HCT116 (cell line): ENCODE measurements around the gene RAET1G.

Experiments used
- CBX3 ChIP-seq: IDR thresholded peaks from 2 replicates; pipeline ENCODE4 v1.6.1; 2012; ENCODE audit warnings: low read depth
- CTCF ChIP-seq, 3 experiments: fragments of 200-600 bp in 1 of 3; sonication (generic) in 1 of 3; IDR thresholded peaks in 2 of 3; conservative IDR thresholded peaks in 1 of 3; 2 replicates each; pipeline ENCODE4 v1.5.1; 2012 to 2017; ENCODE audit warnings: low read depth in 2 of 3, low read length in 2 of 3, antibody characterized with exemption in 1 of 3, borderline replicate concordance in 1 of 3, control low read depth in 1 of 3, mild to moderate bottlenecking in 1 of 3, mixed read lengths in 1 of 3, mixed run types in 1 of 3, moderate library complexity in 1 of 3; ENCODE audit not compliant: insufficient read depth in 1 of 3
- EZH2 ChIP-seq: fragments of 200-600 bp; sonication (generic); IDR thresholded peaks from 2 replicates; pipeline ENCODE4 v1.6.1; 2017; ENCODE audit warnings: antibody characterized with exemption, mixed run types
- EZH2phosphoT487 ChIP-seq: fragments of 200-600 bp; IDR thresholded peaks from 2 replicates; pipeline ENCODE4 v1.6.1; 2018; ENCODE audit warnings: antibody characterized with exemption, borderline replicate concordance
- JUND ChIP-seq: IDR thresholded peaks from 2 replicates; pipeline ENCODE4 v1.6.1; 2012
- MAX ChIP-seq: IDR thresholded peaks from 2 replicates; pipeline ENCODE4 v1.6.1; 2012
- POLR2A ChIP-seq: IDR thresholded peaks from 2 replicates; pipeline ENCODE4 v1.7.0; 2011; ENCODE audit warnings: borderline replicate concordance; ENCODE audit not compliant: insufficient read depth, insufficient read length; ENCODE audit errors: extremely low read depth
- POLR2AphosphoS5 ChIP-seq: IDR thresholded peaks from 2 replicates; pipeline ENCODE4 v1.6.1; 2011; ENCODE audit warnings: mild to moderate bottlenecking, low read depth, low read length, moderate library complexity
- REST ChIP-seq: IDR thresholded peaks from 2 replicates; pipeline ENCODE4 v1.6.1; 2012; ENCODE audit warnings: low read depth
- SP1 ChIP-seq: IDR thresholded peaks from 2 replicates; pipeline ENCODE4 v1.6.1; 2012; ENCODE audit warnings: low read depth
- SRF ChIP-seq: IDR thresholded peaks from 2 replicates; pipeline ENCODE4 v1.6.1; 2012; ENCODE audit warnings: low read depth
- YY1 ChIP-seq: IDR thresholded peaks from 2 replicates; pipeline ENCODE4 v1.6.1; 2011; ENCODE audit warnings: low read length, low read depth, moderate library complexity, mild to moderate bottlenecking; ENCODE audit not compliant: insufficient replicate concordance; ENCODE audit errors: extremely low read depth
- ZFX ChIP-seq: fragments of 450-650 bp; IDR thresholded peaks from 2 replicates; pipeline ENCODE4 v1.6.1; 2017

GRCh38 chr6:149888093-149888492, 34.8 kb downstream of the RAET1G start:
- TF ChIP-seq CTCF (IDR thresholded peaks at IDR 0.05 in 2 of 3, conservative IDR thresholded peaks at IDR 0.05 in 1 of 3; ENCODE audit: borderline replicate concordance in 1 of 3, insufficient read depth in 1 of 3, low read depth in 2 of 3, low read length in 2 of 3) (no peak), EZH2 (no peak), POLR2A (no peak), POLR2AphosphoS5 (no peak), ZFX (no peak), REST (no peak), JUND (no peak), SRF (no peak), SP1 (no peak), YY1 (no peak), MAX (no peak), CBX3 (no peak), EZH2phosphoT487 (no peak)
